Islet of Langerhans (tissue), 1 donor: ENCODE data around the gene SLC35G3.
"Not testable (repeated sequence)": the region's sequence is repeated elsewhere in the genome, so short reads cannot be mapped to it uniquely, and the experiment has no call there.

ENCODE experiments used
- FAIRE-seq: peaks from one replicate; lab custom pipeline; 2011; peaks lifted over from hg19 to GRCh38; lab: Jason Lieb, UNC

Gene SLC35G3

GRCh38 chr17:35194001-35194400, at the start of gene SLC35G3:
SLC35G3 (minus strand) TSS chr17:35194393; CDS start chr17:35194307, 86 bp downstream.
- FAIRE-seq, result not testable (repeated sequence)

GRCh38 chr17:35243561-35244340, 49.6 kb upstream of the SLC35G3 start:
- FAIRE-seq, result no peak

GRCh38 chr17:35242805-35243560, 48.8 kb upstream of the SLC35G3 start, which contains the start of gene SLFN5:
SLFN5 (plus strand) TSS chr17:35243072; CDS start chr17:35258691, 15,619 bp downstream.
- FAIRE-seq, result peak; percentile 89

- FAIRE-seq, result no peak
These were observed 48.1 kb upstream of the SLC35G3 start for GRCh38 chr17:35242158-35242804.

- no peak for FAIRE-seq
These were observed 47.3 kb upstream of the SLC35G3 start for GRCh38 chr17:35241520-35241919.

- FAIRE-seq, result no peak
These were observed 46.7 kb upstream of the SLC35G3 start for GRCh38 chr17:35240861-35241260.

- no peak for FAIRE-seq
These were observed 45.6 kb upstream of the SLC35G3 start for GRCh38 chr17:35239823-35240222.

GRCh38 chr17:35238821-35239220, 44.6 kb upstream of the SLC35G3 start:
- no peak for FAIRE-seq

- no peak for FAIRE-seq
These were observed 42.6 kb upstream of the SLC35G3 start for GRCh38 chr17:35236821-35237220.

GRCh38 chr17:35235917-35236316, 41.7 kb upstream of the SLC35G3 start:
- FAIRE-seq, result no peak

- no peak for FAIRE-seq
These were observed 41.1 kb upstream of the SLC35G3 start for GRCh38 chr17:35235289-35235688.

GRCh38 chr17:35234315-35234714, 40.1 kb upstream of the SLC35G3 start:
- FAIRE-seq, result not testable (repeated sequence)

GRCh38 chr17:35229638-35230037, 35.4 kb upstream of the SLC35G3 start:
- FAIRE-seq, result no peak

GRCh38 chr17:35227546-35227945, 33.4 kb upstream of the SLC35G3 start:
- no peak for FAIRE-seq

- no peak for FAIRE-seq
These were observed 30.2 kb upstream of the SLC35G3 start for GRCh38 chr17:35224436-35224835.

- FAIRE-seq, result no peak
These were observed 28.3 kb upstream of the SLC35G3 start for GRCh38 chr17:35222452-35222851.

- no peak for FAIRE-seq
These were observed 24.7 kb upstream of the SLC35G3 start for GRCh38 chr17:35218915-35219314.

GRCh38 chr17:35217107-35217506, 22.9 kb upstream of the SLC35G3 start:
- FAIRE-seq, result no peak

GRCh38 chr17:35214631-35215273, 20.6 kb upstream of the SLC35G3 start:
- FAIRE-seq, result no peak

GRCh38 chr17:35214192-35214591, 20.0 kb upstream of the SLC35G3 start:
- no peak for FAIRE-seq

GRCh38 chr17:35213412-35213940, 19.3 kb upstream of the SLC35G3 start:
- FAIRE-seq, result no peak

- no peak for FAIRE-seq
These were observed 18.5 kb upstream of the SLC35G3 start for GRCh38 chr17:35212668-35213067.
